Measurements from ENCODE around the gene YY1AP1. TPM values are rescaled to one million over a fixed set of nuclear protein-coding genes. Genes with fewer than 3 reads are reported as not detected.
"Not testable (repeated sequence)": the region's sequence is repeated elsewhere in the genome, so short reads cannot be mapped to it uniquely, and the experiment has no call there.

Gene YY1AP1
- total and polyA plus RNA-seq, 12 donors: 44.0 to 70.4 (median 57.6) TPM

DNA sequence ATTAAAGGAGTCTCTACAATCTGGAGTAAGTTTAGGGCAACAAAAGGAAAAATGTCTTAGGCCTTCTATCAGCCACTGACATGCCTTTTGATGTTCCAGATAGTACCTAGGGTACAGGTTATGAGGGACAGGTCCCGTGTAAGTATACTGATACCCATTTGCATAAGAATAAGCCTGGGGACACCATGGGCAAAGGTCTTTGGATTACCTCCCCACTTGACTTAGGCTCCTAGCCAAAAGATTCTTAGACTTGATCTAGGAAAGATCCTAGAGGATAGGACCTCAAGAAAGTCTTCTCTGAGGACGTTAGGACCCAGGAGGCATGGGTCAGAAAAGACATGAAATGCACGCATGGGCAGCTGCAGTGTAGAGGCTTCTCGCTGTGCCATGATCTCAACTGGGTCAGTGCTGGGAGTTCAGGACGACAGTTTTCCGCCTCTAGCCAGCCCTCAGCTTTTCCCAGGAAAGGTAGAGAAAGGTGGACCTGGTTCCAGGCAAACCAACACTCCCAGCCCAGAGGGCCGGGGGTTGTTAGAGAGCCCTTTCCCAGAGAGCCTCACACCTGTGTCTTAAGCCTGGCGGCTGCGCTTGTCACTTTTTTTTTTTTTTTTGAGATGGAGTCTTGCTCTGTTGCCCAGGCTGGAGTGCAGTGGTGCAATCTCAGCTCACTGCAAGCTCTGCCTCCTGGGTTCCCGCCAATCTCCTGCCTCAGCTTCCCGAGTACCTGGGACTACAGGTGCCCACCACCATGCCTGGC, 52.0 kb downstream of the YY1AP1 start:
- intact Hi-C loops (cut with DNase I): no loop called here
- H3K27me3 ChIP-seq: no peaks in the 10 kb centered on the region
- no peaks in the 10 kb centered on the region for H3K9me3 ChIP-seq (replicated peaks in 1 of 3)
- no peak overlapping the region for H3K27ac ChIP-seq
- H3K4me1 ChIP-seq (replicated peaks in 1 of 2): no peaks in the 10 kb centered on the region
- WGBS, 4 donors: 85 to 91% (median 89%) methylated on average over 11 of the region's 11 CpGs
- no peak for TF ChIP-seq POLR2A (IDR thresholded peaks at IDR 0.05)
- TF ChIP-seq, protein P1, sequence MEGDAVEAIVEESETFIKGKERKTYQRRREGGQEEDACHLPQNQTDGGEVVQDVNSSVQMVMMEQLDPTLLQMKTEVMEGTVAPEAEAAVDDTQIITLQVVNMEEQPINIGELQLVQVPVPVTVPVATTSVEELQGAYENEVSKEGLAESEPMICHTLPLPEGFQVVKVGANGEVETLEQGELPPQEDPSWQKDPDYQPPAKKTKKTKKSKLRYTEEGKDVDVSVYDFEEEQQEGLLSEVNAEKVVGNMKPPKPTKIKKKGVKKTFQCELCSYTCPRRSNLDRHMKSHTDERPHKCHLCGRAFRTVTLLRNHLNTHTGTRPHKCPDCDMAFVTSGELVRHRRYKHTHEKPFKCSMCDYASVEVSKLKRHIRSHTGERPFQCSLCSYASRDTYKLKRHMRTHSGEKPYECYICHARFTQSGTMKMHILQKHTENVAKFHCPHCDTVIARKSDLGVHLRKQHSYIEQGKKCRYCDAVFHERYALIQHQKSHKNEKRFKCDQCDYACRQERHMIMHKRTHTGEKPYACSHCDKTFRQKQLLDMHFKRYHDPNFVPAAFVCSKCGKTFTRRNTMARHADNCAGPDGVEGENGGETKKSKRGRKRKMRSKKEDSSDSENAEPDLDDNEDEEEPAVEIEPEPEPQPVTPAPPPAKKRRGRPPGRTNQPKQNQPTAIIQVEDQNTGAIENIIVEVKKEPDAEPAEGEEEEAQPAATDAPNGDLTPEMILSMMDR (IDR thresholded peaks at IDR 0.05): no peak
- no peak overlapping the region for H3K4me3 ChIP-seq
- no peaks in the 10 kb centered on the region for H3K36me3 ChIP-seq (replicated peaks in 1 of 2)
- DNase-seq: no peak

DNA sequence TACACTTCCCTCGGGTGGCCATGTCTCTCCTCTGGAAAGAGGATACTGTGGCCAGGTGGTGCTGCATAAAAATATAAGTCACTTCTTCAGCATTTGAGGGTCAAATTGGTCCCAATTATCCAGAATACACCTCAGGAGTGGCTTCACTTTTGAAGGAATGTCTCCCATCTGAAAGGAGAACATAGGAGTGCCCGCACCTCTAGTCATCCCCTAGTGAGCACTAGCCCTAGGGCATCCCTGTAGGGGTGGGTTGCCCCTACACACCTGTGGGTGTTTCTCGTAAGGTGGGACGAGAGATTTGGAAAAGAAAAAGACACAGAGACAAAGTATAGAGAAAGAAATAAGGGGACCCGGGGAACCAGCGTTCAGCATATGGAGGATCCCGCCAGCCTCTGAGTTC, 62.1 kb downstream of the YY1AP1 start:
- H3K4me1 ChIP-seq (replicated peaks in 1 of 2); intact Hi-C loops (cut with DNase I); H3K36me3 ChIP-seq (replicated peaks in 1 of 2); H3K9me3 ChIP-seq (replicated peaks in 1 of 3); DNase-seq; H3K27me3 ChIP-seq; H3K27ac ChIP-seq; H3K4me3 ChIP-seq: not testable (repeated sequence)
- WGBS, 4 donors: 54 to 81% (median 76%) methylated on average over 4 of the region's 7 CpGs

DNA sequence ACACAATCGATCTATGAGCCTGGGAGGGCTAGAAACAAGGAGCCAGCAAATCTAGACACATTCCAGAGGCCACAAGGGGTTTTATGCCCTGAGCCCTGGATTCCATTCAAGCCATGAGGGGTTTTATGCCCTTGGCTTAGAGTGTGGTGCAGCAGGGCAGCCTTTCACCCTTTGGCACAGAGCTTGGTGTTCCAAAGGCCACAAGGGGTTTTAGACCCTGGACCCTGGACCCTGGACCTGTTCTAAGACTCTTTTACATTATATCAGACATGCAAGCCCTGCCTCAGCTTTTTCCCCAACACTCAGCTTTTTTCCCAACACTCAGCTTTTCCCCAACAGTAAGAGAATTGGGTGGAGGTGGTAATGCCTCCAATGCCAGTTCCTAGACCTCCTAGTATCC, 65.2 kb downstream of the YY1AP1 start:
- Histone ChIP-seq H3K27ac (no peak overlapping the region), H3K9me3 (replicated peaks in 1 of 3) (no peaks in the 10 kb centered on the region), H3K27me3 (no peaks in the 10 kb centered on the region), H3K4me3 (no peak overlapping the region), H3K4me1 (replicated peaks in 1 of 2) (no peaks in the 10 kb centered on the region), H3K36me3 (replicated peaks in 1 of 2) (no peaks in the 10 kb centered on the region)
- DNase-seq: no peak
- no peak for TF ChIP-seq POLR2A (IDR thresholded peaks at IDR 0.05)
- TF ChIP-seq, protein P1 (IDR thresholded peaks at IDR 0.05): no peak
- 62 to 90% (median 80%) methylated on average over 1 of the region's 1 CpG for WGBS, 4 donors
- intact Hi-C loops (cut with DNase I): no loop called here

DNA sequence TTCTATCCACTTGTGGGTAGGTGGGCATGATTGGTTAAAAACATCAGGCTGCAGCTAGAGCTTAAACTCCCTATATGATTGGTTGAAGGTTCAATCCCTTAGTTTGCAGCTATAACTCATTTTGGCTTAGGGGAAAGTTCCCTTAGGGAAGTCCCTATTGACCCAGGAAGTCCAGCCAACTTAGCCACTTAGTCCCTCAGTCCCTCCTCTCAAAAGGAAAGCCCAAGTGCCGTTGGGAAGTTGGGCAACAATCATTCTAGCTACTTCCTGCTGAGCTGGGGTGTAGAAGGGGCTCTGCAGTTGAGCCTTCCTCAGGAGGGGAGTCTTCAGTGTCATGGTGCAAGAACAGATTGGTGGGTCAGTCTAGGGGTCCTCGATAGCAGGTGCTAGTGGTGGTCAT, 66.4 kb downstream of the YY1AP1 start:
- 54 to 72% (median 65%) methylated on average over 1 to 2 of the region's 2 CpGs for WGBS, 4 donors
- no peak overlapping the region for H3K4me3 ChIP-seq
- H3K9me3 ChIP-seq (replicated peaks in 1 of 3): no peaks in the 10 kb centered on the region
- intact Hi-C loops (cut with DNase I): no loop called here
- no peaks in the 10 kb centered on the region for H3K4me1 ChIP-seq (replicated peaks in 1 of 2)
- TF ChIP-seq, protein P1 (IDR thresholded peaks at IDR 0.05): no peak
- no peak for TF ChIP-seq POLR2A (IDR thresholded peaks at IDR 0.05)
- DNase-seq: no peak
- H3K27me3 ChIP-seq: no peaks in the 10 kb centered on the region
- no peaks in the 10 kb centered on the region for H3K36me3 ChIP-seq (replicated peaks in 1 of 2)
- H3K27ac ChIP-seq: no peak overlapping the region

DNA sequence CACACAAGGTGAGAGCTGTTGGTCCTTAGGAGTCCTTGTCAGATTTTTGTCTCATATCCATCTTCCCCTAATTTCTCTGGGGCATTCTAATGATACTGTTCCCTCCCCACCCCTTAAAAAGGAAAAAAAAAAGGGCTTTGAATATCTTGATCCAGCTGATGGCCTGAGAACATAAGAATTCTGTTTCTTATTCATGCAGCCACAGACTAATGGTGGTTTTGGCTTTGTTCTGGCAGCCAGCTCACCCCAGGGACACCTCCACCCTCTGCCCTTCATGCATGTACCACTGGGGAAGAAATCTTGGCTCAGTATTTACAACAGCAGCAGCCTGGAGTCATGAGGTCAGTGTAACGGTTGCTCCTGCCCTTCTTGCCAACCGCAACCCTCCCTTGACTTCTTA, 75.3 kb downstream of the YY1AP1 start:
- H3K9me3 ChIP-seq (replicated peaks in 1 of 3); DNase-seq; H3K27ac ChIP-seq; intact Hi-C loops (cut with DNase I); H3K27me3 ChIP-seq; H3K4me1 ChIP-seq (replicated peaks in 1 of 2); H3K4me3 ChIP-seq: not testable (repeated sequence)
- WGBS, 4 donors: no CpG with 5 or more reads among the region's 2 CpGs
- peaks cover 0 to 13% of the 10 kb centered on the region in 2 donors for H3K36me3 ChIP-seq (replicated peaks in 1 of 2)

DNA sequence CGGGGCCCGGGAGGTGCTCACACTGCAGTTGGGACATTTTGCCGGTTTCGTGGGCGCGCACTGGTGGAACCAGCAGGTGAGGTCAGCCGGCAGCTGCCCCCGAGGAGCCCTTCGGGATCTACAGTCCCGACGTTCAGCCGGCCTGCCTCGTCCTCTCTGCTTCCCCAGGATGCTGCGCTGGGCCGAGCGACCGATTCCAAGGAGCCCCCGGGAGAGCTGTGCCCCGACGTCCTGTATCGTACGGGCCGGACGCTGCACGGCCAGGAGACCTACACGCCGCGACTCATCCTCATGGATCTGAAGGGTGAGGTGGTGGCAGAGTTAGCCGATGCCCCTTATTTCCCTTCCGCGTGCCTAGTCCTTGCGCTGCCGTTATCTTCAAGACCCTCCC, 78.3 kb downstream of the YY1AP1 start:
- 0% methylated on average over 5 of the region's 33 CpGs; no CpG with 5 or more reads in 3 of the 4 donors for WGBS, 4 donors
- intact Hi-C loops (cut with DNase I); H3K9me3 ChIP-seq (replicated peaks in 1 of 3); H3K27me3 ChIP-seq; H3K27ac ChIP-seq; H3K4me1 ChIP-seq (replicated peaks in 1 of 2); DNase-seq: not testable (repeated sequence)
- Histone ChIP-seq H3K4me3 (peak overlapping the region in 1 of 4 donors; percentile 66), H3K36me3 (replicated peaks in 1 of 2) (peaks cover 0 to 13% of the 10 kb centered on the region in 2 donors)
